SK-N-SH treated with all-trans-retinoic acid at 6 μM for 48 hours (cell line): ENCODE measurements around the gene ZNF549.
"Not testable (repeated sequence)": the region's sequence is repeated elsewhere in the genome, so short reads cannot be mapped to it uniquely, and the experiment has no call there.

Source experiments
- ATAC-seq: fragments of 200-7000 bp; cut with Tn5 transposase; 3 replicates; pipeline ENCODE4 v1.9.1; 2020; ENCODE audit warnings: mild to moderate bottlenecking, moderate library complexity
- ARNTL ChIP-seq: fragments of 450-650 bp; formaldehyde crosslinking; IDR thresholded peaks from 2 replicates; pipeline ENCODE4 v1.5.0; 2020; ENCODE audit warnings: low read depth, mild to moderate bottlenecking, moderate library complexity, borderline replicate concordance
- CSDC2 ChIP-seq: fragments of 250-450 bp; sonication (Bioruptor Pico); IDR thresholded peaks from 2 replicates; pipeline ENCODE4 v1.5.0; 2020; ENCODE audit warnings: mild to moderate bottlenecking, moderate library complexity
- OSR1 ChIP-seq: fragments of 250-450 bp; sonication (Bioruptor Pico); IDR thresholded peaks from 2 replicates; pipeline ENCODE4 v1.8.0; 2022; ENCODE audit warnings: moderate library complexity, mild to moderate bottlenecking, inconsistent platforms
- SNAI2 ChIP-seq: fragments of 250-450 bp; sonication (Bioruptor Pico); IDR thresholded peaks from 2 replicates; pipeline ENCODE4 v1.5.0; 2020; ENCODE audit warnings: mild to moderate bottlenecking, moderate library complexity
- TOX ChIP-seq: fragments of 250-450 bp; sonication (Bioruptor Pico); IDR thresholded peaks from 2 replicates; pipeline ENCODE4 v1.8.0; 2021; ENCODE audit warnings: mild to moderate bottlenecking, moderate library complexity, borderline replicate concordance
- ZFP3 ChIP-seq: fragments of 250-450 bp; sonication (Bioruptor Pico); IDR thresholded peaks from 2 replicates; pipeline ENCODE4 v1.5.0; 2020; ENCODE audit warnings: mild to moderate bottlenecking, moderate library complexity
- ZFP30 ChIP-seq: fragments of 450-650 bp; formaldehyde crosslinking; IDR thresholded peaks from 2 replicates; pipeline ENCODE4 v1.5.0; 2022; ENCODE audit warnings: mild to moderate bottlenecking, moderate library complexity
- ZNF565 ChIP-seq: fragments of 450-650 bp; formaldehyde crosslinking; conservative IDR thresholded peaks from 2 replicates; pipeline ENCODE4 v1.5.0; 2020; ENCODE audit warnings: low read depth, mild to moderate bottlenecking, moderate library complexity
- ZNF70 ChIP-seq: fragments of 450-650 bp; formaldehyde crosslinking; IDR thresholded peaks from 2 replicates; pipeline ENCODE4 v1.5.0; 2020; ENCODE audit warnings: mild to moderate bottlenecking, moderate library complexity
- TF ChIP-seq, protein P1 (sequence below): fragments of 250-450 bp; sonication (Bioruptor Pico); IDR thresholded peaks from 2 replicates; pipeline ENCODE4 v1.5.1; 2021; ENCODE audit warnings: mild to moderate bottlenecking, moderate library complexity
- TF ChIP-seq, protein P2 (sequence below): fragments of 250-450 bp; sonication (Bioruptor Pico); IDR thresholded peaks from 2 replicates; pipeline ENCODE4 v1.8.0; 2021; ENCODE audit warnings: low read depth, mild to moderate bottlenecking, moderate library complexity, borderline replicate concordance
- TF ChIP-seq, protein P3 (sequence below): fragments of 250-450 bp; sonication (Bioruptor Pico); IDR thresholded peaks from 2 replicates; pipeline ENCODE4 v1.5.0; 2020; ENCODE audit warnings: mild to moderate bottlenecking, moderate library complexity

ZNF549 gene

DNA sequence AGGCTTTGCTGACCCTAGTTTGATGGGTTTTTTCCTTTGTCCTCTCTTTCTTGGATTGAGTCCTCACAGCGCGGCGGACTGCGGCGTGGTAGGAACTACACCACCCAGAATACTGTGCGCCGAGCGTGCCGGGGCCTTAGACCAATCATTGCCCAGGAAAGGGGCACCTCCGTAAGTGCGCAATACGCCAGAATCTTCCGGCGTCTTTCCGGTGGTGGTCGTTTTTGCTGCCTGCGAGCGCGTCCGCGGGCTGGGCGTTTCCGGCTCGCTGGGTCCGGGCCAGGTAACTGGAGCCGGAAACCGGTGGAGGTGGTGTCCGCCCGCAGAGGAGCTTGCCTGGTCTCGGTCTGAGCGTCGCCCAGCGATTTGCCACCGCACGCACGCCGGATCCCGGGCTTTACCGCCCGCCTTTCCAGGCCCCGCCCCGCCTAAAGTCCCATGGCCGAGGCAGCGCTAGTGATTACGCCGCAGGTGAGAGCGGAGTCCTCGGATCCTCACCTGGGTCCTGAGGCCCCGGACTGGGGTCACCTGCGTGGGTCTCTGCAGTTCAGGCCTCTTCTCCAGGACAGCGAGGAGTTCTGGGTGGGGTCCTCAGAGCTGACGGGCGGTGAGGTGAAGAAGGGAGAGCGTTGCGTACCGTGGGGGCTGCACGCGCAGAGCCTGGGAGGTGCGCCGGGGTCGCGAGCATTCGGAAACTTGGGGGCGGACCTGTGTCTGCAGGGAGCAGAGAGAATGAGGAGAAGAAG lies at the start of gene ZNF549:
Gene ZNF549, plus strand, starts transcription at position 221 of the 746 bp plus-strand sequence. Its CDS starts 218 bp downstream, at position 439.
- ATAC-seq = peak; percentile 100
- TF ChIP-seq, protein P1, sequence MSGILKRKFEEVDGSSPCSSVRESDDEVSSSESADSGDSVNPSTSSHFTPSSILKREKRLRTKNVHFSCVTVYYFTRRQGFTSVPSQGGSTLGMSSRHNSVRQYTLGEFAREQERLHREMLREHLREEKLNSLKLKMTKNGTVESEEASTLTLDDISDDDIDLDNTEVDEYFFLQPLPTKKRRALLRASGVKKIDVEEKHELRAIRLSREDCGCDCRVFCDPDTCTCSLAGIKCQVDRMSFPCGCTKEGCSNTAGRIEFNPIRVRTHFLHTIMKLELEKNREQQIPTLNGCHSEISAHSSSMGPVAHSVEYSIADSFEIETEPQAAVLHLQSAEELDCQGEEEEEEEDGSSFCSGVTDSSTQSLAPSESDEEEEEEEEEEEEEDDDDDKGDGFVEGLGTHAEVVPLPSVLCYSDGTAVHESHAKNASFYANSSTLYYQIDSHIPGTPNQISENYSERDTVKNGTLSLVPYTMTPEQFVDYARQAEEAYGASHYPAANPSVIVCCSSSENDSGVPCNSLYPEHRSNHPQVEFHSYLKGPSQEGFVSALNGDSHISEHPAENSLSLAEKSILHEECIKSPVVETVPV (CRISPR knock-in tag) = no peak
- TF ChIP-seq ZFP3 (CRISPR knock-in tag) = peak; percentile 77

DNA sequence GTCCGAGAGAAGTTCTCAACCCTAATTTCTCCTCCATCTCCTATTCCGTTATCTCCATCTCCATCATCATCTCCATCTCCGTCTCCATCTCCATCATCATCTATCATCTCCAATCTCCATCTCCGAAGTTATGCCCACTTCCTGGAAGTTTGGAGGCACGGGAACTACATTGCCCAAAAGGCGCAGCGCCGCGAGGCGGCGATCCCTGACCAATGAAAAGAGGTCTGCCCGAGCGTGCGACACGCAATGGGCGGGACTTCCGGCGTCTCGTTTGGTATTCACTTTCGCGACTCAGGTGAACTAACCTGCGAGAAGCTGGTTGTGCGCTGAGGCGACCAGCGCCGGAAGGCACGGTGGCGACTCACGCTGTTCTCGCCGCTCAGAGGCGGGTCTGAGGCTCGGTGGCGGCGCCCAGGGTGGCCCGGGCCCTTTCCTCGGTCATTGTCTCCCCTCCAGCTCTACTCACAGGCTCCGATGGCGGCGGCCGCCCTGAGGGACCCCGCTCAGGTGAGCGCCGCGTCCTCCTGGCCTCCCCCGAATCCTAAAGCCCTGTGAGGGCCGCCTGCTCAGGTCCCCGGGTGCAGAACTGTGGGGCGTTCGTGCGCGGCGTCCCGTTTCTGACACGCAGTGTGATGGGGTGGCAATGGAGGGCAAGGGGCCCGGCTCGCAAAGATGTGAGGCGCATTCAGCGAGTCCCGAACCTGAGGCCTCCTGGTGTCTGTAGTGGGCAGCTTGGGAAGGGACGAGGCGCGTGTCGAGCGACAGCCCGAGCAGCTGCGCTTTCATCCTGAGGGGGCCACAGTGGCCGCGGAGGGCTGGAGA lies 39.5 kb upstream of the ZNF549 start, which contains the start of gene ZNF419:
Gene ZNF419, plus strand, starts transcription at position 274 of the 822 bp plus-strand sequence. Its CDS starts 201 bp downstream, at position 475.
- ATAC-seq = peak; percentile 100

DNA sequence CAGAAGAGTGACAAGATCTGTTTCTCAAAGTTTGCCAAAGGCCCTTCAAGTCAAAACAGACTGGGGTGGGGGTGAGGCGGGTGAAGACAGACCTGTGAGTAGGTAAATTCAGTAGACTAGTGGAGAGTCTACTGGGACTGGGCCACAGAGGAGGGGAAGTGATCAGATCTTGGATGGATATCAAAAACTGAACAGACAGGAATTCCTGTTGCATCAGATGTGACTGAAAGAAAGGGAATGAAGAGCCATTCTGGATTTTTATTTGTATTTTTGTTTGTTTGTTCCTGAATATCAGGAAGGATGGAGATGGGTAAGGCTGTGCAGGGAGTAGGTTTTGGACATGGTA lies 38.9 kb upstream of the ZNF549 start:
- ATAC-seq = peak; percentile 44; the same call in 2 of the 3 replicates

DNA sequence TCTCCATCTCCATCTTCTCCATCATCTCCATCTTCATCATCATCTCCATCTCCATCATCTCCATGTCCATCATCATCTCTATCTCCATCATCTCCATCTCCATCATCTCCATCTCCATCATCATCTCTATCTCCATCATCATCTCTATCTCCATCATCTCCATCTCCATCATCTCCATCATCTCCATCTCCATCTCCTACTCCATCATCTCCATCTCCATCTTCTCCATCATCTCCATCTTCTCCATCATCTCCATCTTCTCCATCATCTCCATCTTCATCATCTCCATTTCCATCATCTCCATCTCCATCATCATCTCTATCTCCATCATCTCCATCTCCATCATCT lies 27.9 kb upstream of the ZNF549 start:
- ATAC-seq = not testable (repeated sequence)

DNA sequence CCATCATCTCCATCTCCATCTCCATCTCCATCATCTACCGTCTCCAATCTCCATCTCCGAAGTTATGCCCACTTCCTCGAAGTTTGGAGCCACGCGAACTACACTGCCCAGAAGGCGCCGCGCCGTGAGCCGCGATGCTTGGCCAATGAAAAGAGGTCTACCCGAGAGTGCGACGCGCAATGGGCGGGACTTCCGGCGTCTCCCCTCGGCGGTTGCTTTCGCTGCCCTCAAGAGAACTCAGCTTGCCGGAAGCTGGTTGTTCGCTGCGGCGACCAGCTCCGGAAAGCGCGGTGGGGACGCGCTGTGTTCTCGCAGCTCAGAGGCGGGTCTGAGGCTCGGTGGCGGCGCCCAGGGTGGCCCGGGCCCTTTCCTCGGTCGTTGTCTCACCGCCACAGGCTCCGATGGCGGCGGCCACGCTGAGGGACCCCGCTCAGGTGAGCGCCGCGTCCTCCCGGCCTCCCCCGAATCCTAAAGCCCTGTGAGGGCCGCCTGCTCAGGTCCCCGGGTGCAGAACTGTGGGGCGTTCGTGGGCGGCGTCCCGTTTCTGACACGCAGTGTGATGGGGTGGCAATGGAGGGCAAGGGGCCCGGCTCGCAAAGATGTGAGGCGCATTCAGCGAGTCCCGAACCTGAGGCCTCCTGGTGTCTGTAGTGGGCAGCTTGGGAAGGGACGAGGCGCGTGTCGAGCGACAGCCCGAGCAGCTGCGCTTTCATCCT lies 27.3 kb upstream of the ZNF549 start, which contains the start of gene ZNF773:
Gene ZNF773, plus strand, starts transcription at position 259 of the 716 bp plus-strand sequence. Its CDS starts 143 bp downstream, at position 402.
- peak; percentile 100 for ATAC-seq

DNA sequence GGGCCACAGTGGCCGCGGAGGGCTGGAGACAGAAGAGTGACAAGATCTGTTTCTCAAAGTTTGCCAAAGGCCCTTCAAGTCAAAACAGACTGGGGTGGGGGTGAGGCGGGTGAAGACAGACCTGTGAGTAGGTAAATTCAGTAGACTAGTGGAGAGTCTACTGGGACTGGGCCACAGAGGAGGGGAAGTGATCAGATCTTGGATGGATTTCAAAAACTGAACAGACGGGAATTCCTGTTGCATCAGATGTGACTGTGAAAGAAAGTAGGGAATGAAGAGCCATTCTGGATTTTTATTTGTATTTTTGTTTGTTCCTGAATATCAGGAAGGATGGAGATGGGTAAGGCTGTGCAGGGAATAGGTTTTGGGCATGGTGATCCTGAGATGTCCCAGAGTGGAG lies 26.8 kb upstream of the ZNF549 start:
- ATAC-seq = peak; percentile 47

DNA sequence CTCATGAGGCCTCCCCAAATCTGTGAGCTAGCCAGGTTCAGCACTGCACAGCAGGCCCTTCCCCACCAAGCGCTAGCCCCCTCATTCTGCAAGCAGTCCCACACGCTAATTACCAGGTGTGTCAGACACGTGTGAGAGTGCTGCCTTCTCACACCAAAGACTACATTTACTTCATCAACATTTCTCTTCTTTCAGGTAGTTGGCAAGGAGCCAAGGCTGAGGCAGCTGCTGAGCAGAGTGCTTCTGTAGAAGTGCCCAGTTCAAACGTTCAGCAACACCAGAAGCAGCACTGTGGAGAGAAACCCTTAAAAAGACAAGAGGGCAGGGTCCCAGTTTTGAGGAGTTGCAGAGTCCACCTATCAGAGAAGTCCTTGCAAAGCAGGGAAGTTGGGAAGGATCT lies 21.0 kb upstream of the ZNF549 start:
- ATAC-seq = no peak

DNA sequence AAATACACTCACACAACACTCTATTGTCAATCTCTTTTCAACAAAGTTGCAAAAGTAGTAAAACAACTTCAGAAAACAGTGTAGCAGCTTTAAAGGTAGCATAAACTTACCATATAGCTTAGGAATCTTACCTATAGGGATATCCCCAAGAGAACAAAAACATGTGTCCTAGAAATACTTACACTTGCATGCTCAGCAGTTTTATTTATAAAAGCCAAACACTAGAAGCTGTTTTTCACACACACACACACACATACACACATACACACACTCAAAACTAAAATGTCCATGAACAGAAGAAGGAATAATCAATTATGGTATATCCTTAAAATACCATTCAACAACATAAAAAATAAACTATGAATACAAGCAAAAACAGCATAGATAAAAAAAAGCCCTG lies 15.7 kb upstream of the ZNF549 start:
- no peak for ATAC-seq
- TF ChIP-seq ARNTL (CRISPR knock-in tag) (no peak), OSR1 (CRISPR knock-in tag) (no peak), ZFP30 (no peak), SNAI2 (CRISPR knock-in tag) (no peak), TOX (CRISPR knock-in tag) (no peak), ZNF565 (CRISPR knock-in tag) (no peak), CSDC2 (CRISPR knock-in tag) (no peak)
- TF ChIP-seq, protein P2, sequence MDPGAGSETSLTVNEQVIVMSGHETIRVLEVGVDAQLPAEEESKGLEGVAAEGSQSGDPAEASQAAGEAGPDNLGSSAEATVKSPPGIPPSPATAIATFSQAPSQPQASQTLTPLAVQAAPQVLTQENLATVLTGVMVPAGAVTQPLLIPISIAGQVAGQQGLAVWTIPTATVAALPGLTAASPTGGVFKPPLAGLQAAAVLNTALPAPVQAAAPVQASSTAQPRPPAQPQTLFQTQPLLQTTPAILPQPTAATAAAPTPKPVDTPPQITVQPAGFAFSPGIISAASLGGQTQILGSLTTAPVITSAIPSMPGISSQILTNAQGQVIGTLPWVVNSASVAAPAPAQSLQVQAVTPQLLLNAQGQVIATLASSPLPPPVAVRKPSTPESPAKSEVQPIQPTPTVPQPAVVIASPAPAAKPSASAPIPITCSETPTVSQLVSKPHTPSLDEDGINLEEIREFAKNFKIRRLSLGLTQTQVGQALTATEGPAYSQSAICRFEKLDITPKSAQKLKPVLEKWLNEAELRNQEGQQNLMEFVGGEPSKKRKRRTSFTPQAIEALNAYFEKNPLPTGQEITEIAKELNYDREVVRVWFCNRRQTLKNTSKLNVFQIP (CRISPR knock-in tag) = no peak
- TF ChIP-seq, all 23 proteins: peak for 0

More for the DNA sequence above, 21.0 kb upstream of the ZNF549 start:
- TF ChIP-seq ZNF70 (CRISPR knock-in tag) = no peak
- TF ChIP-seq, protein P3, sequence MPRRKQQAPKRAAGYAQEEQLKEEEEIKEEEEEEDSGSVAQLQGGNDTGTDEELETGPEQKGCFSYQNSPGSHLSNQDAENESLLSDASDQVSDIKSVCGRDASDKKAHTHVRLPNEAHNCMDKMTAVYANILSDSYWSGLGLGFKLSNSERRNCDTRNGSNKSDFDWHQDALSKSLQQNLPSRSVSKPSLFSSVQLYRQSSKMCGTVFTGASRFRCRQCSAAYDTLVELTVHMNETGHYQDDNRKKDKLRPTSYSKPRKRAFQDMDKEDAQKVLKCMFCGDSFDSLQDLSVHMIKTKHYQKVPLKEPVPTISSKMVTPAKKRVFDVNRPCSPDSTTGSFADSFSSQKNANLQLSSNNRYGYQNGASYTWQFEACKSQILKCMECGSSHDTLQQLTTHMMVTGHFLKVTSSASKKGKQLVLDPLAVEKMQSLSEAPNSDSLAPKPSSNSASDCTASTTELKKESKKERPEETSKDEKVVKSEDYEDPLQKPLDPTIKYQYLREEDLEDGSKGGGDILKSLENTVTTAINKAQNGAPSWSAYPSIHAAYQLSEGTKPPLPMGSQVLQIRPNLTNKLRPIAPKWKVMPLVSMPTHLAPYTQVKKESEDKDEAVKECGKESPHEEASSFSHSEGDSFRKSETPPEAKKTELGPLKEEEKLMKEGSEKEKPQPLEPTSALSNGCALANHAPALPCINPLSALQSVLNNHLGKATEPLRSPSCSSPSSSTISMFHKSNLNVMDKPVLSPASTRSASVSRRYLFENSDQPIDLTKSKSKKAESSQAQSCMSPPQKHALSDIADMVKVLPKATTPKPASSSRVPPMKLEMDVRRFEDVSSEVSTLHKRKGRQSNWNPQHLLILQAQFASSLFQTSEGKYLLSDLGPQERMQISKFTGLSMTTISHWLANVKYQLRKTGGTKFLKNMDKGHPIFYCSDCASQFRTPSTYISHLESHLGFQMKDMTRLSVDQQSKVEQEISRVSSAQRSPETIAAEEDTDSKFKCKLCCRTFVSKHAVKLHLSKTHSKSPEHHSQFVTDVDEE (CRISPR knock-in tag) = no peak
